Adipocyte (in vitro differentiated cells): ENCODE results near the gene DCAF7.

Experiments used
- DNase-seq: peaks from one replicate; pipeline ENCODE4 v3.0.0-alpha.2; 2015; ENCODE audit warnings: low read depth
- H3K27me3 ChIP-seq: replicated peaks from 2 replicates; pipeline ENCODE4 v1.7.0; 2013; ENCODE audit warnings: mild to moderate bottlenecking, low read length, moderate library complexity; ENCODE audit not compliant: control insufficient read depth, insufficient read depth
- H3K36me3 ChIP-seq: 2 replicates; pipeline ENCODE4 v1.7.0; 2013; ENCODE audit warnings: low read length, mild to moderate bottlenecking, moderate library complexity; ENCODE audit not compliant: control insufficient read depth, insufficient read depth, severe bottlenecking
- H3K4me1 ChIP-seq: 2 replicates; pipeline ENCODE4 v1.7.0; 2013; ENCODE audit warnings: mild to moderate bottlenecking, low read length, moderate library complexity; ENCODE audit not compliant: control insufficient read depth, insufficient read depth
- H3K4me3 ChIP-seq: 2 replicates; pipeline ENCODE4 v1.7.0; 2013; ENCODE audit warnings: mild to moderate bottlenecking, low read length, moderate library complexity
- H3K9ac ChIP-seq: 2 replicates; pipeline ENCODE4 v1.7.0; 2013; ENCODE audit warnings: mild to moderate bottlenecking, low read length, moderate library complexity
- H3K9me3 ChIP-seq: 2 replicates; pipeline ENCODE4 v1.7.0; 2013; ENCODE audit warnings: mild to moderate bottlenecking, low read length, moderate library complexity; ENCODE audit not compliant: control insufficient read depth

Gene DCAF7

DNA sequence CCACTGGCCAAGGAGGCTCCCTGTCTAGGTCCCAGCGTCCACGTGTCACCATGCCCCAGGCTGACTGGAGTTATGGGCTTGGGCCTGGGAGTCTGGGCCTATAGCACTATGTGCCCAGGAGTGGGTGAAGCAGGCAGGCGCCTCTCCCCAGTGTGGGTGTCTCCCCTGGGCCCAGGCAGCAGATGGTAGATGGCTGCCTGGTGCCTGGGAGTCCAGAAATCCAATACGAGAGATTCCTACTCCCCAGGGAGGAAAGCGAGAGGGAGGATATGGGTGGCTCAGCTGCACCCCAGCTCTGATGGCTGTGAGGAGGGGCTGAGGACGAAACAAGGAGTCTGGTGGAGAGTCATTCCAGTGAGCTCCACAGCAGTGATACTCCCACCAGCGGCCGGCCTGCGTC is 22.1 kb upstream of the DCAF7 start:
- peaks cover 9% of the 10 kb centered on the region for H3K4me1 ChIP-seq
- H3K9ac ChIP-seq = no peak overlapping the region
- no peaks in the 10 kb centered on the region for H3K36me3 ChIP-seq
- no peak for DNase-seq
- peaks cover 59% of the 10 kb centered on the region for H3K27me3 ChIP-seq
- H3K9me3 ChIP-seq = no peaks in the 10 kb centered on the region
- H3K4me3 ChIP-seq = no peak overlapping the region

DNA sequence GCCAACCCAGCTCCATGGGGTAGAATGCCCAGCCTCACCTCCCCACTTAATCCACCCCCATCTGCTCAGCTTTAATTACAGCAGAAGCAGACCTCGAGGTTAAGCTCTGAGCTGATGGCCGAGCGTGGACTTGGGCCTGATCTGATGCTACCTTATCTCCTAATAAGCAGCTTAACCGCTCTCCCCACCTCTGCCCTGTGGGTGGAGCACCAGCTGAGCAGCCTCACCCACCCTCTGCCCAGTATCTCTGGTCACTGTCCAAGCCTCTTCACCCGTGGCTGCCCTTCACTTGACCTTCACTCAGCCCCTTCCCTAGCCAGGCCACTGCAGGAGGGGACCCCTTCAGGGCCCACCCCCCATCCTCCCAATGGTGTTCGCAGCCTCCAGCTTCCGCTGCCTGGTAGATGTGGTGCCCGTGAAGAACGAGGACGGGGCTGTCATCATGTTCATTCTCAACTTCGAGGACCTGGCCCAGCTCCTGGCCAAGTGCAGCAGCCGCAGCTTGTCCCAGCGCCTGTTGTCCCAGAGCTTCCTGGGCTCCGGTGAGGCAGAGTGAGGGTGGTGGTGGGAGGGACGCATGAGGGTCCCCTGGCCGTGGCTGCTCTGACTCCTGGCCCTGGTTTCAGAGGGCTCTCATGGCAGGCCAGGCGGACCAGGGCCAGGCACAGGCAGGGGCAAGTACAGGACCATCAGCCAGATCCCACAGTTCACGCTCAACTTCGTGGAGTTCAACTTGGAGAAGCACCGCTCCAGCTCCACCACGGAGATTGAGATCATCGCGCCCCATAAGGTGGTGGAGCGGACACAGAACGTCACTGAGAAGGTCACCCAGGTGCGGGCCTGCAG is 20.3 kb upstream of the DCAF7 start:
- no peak for DNase-seq
- Histone ChIP-seq H3K36me3 (no peaks in the 10 kb centered on the region), H3K9ac (no peak overlapping the region), H3K9me3 (no peaks in the 10 kb centered on the region), H3K27me3 (peaks cover 55% of the 10 kb centered on the region), H3K4me1 (peaks cover 9% of the 10 kb centered on the region), H3K4me3 (no peak overlapping the region)

DNA sequence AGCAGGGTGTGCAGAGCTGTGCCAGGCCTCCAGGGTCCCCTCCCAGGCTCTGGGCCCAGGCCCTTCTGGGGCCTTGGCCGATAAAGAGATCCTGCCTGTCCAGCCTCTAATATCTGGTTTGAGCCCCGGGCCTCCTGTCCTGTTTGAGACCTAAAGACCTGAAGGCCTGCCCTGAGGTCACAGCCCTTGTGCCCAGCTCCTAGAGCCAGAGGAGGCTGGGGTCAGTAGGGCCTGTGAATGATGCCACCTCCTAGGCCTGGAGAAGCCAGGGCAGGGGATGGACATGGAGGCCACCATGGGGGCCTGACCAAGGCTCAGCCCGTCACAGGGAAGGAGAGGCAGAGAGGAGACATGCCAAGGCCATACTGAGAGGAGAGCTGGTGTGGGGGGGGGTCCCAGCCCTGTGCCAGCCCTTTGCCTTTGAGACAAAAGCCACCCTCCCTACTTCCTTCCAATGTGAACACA is 19.7 kb upstream of the DCAF7 start:
- H3K9ac ChIP-seq = no peak overlapping the region
- no peaks in the 10 kb centered on the region for H3K9me3 ChIP-seq
- no peak for DNase-seq
- no peaks in the 10 kb centered on the region for H3K36me3 ChIP-seq
- no peak overlapping the region for H3K4me3 ChIP-seq
- H3K4me1 ChIP-seq = peaks cover 9% of the 10 kb centered on the region
- H3K27me3 ChIP-seq = peaks cover 54% of the 10 kb centered on the region

DNA sequence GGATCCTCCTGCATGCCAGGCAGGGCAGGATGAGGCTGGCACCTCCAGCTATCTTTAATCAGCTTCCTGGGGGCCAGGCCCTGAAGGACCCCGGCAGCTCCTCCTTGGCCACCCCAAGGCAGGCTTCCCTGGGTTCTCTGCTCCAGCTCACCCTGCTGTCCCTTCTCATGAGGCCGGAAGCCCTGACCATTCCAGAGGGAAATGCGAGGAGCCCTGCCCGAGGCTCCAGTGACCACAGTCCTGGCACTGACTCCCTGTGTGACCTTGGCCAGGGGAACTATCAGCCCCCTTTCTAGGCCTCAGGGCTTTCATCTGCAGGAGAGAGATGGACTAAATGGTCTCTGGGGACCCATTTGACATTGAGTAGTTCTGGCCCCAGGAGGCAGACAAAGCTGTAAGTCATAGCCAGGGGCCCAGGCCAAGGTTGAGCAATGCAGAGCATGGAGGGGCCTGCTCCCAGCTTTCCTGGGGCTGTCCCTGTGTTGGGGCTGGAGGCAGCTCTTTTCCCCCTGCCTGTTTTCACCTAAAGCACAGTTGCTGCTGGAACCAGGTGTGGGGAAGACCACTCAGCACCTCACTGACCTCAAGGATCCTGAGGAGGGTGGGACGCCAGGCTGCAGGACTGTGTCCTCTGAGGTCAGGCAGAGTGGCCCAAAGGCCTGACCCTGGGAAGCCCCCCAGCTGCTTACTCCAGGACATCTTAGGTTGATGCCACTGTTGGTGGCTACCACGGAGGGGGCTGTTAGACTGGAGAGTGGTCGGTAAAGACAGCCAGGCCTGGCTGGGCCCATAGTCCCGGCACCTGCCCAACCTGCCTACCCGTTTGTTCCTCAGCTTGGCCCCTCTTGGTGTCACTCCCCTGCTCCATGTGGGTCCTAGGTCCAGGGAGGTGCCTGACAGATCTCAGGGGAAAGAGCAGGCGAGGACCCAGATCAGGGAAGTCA is 19.0 kb upstream of the DCAF7 start:
- Histone ChIP-seq H3K9me3 (no peaks in the 10 kb centered on the region), H3K4me1 (peaks cover 9% of the 10 kb centered on the region), H3K27me3 (peaks cover 51% of the 10 kb centered on the region), H3K9ac (no peak overlapping the region), H3K4me3 (no peak overlapping the region), H3K36me3 (no peaks in the 10 kb centered on the region)
- DNase-seq = no peak

DNA sequence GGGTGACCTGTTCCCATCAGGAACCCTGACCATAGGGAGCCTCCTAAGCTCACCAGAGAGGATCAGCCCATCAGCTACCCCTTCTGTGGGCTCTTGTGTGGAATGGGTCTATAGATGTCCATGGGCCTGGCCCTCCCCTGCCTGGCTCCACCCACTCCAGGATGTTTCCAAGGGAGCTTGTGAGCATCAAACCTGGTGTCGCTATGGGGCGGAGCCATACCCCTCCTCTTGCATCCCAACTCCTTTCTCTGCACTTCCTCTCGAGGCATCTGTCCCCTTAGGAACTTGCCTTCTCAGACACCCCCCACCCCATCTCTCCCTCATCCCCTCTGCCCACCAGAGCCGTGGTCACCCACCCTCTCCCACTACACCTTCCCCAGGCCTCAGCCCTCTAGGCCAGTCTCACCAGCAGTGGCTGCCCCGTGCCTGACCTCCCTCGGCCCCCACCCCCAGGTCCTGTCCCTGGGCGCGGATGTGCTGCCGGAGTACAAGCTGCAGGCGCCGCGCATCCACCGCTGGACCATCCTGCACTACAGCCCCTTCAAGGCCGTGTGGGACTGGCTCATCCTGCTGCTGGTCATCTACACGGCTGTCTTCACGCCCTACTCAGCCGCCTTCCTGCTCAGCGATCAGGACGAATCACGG is 16.7 kb upstream of the DCAF7 start:
- no peak for DNase-seq
- H3K9ac ChIP-seq = no peak overlapping the region
- no peaks in the 10 kb centered on the region for H3K9me3 ChIP-seq
- H3K4me3 ChIP-seq = no peak overlapping the region
- H3K4me1 ChIP-seq = peaks cover 9% of the 10 kb centered on the region
- no peaks in the 10 kb centered on the region for H3K36me3 ChIP-seq
- H3K27me3 ChIP-seq = peaks cover 47% of the 10 kb centered on the region

DNA sequence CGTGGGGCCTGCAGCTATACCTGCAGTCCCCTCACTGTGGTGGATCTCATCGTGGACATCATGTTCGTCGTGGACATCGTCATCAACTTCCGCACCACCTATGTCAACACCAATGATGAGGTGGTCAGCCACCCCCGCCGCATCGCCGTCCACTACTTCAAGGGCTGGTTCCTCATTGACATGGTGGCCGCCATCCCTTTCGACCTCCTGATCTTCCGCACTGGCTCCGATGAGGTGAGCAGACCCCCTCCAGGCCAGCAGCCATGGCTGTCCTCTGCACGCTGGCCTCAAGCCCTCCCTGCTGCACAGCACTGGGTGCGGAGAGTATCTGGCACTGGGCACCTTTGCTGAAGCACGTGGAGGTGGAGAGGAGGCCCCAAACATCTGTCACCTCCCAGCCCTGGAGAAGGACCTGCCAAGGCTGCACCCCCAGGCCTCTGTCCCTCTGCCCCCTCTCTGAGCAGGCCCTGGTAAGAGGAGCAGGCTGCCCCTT is 16.2 kb upstream of the DCAF7 start:
- H3K4me3 ChIP-seq = no peak overlapping the region
- H3K4me1 ChIP-seq = peaks cover 9% of the 10 kb centered on the region
- H3K27me3 ChIP-seq = peaks cover 53% of the 10 kb centered on the region
- no peaks in the 10 kb centered on the region for H3K9me3 ChIP-seq
- no peak for DNase-seq
- no peaks in the 10 kb centered on the region for H3K36me3 ChIP-seq
- H3K9ac ChIP-seq = no peak overlapping the region

DNA sequence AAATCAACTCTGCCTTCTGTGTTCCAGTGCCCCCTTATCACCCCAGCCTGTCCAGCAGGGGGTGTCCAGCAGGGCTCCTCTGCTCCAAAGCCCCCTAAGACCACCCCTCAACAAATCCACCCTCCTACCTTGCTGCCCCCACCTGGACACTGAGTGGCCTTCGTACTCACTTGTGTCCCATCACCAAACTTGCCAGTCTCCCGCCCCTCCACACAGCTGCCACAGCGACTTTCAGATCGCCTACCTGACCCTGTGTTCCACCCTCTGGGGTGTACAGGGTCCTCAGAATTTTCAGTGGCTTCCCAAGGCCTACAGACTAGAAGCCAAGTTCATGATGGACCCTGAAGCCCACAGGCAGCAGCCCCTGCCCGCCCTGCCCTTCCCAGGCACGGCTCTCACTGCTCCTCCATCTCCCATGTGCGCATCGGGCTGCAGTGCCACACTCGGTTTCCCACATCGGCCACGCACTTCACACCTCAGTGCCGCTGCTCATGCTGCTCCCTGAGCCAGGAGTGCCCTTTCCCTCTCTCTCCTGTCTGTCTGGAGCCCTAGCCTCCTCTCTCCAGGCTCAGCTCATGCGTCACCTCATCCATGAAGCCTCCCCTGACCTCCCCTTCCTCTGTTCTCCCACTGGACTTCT is 15.3 kb upstream of the DCAF7 start:
- Histone ChIP-seq H3K27me3 (peaks cover 61% of the 10 kb centered on the region), H3K4me1 (peaks cover 9% of the 10 kb centered on the region), H3K36me3 (no peaks in the 10 kb centered on the region), H3K9me3 (no peaks in the 10 kb centered on the region), H3K9ac (no peak overlapping the region), H3K4me3 (no peak overlapping the region)
- no peak for DNase-seq

DNA sequence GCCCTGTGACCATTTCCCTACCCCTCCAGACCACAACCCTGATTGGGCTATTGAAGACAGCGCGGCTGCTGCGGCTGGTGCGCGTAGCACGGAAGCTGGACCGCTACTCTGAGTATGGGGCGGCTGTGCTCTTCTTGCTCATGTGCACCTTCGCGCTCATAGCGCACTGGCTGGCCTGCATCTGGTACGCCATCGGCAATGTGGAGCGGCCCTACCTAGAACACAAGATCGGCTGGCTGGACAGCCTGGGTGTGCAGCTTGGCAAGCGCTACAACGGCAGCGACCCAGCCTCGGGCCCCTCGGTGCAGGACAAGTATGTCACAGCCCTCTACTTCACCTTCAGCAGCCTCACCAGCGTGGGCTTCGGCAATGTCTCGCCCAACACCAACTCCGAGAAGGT is 14.6 kb upstream of the DCAF7 start:
- DNase-seq = no peak
- no peak overlapping the region for H3K4me3 ChIP-seq
- no peaks in the 10 kb centered on the region for H3K36me3 ChIP-seq
- peaks cover 9% of the 10 kb centered on the region for H3K4me1 ChIP-seq
- peaks cover 67% of the 10 kb centered on the region for H3K27me3 ChIP-seq
- no peaks in the 10 kb centered on the region for H3K9me3 ChIP-seq
- no peak overlapping the region for H3K9ac ChIP-seq

DNA sequence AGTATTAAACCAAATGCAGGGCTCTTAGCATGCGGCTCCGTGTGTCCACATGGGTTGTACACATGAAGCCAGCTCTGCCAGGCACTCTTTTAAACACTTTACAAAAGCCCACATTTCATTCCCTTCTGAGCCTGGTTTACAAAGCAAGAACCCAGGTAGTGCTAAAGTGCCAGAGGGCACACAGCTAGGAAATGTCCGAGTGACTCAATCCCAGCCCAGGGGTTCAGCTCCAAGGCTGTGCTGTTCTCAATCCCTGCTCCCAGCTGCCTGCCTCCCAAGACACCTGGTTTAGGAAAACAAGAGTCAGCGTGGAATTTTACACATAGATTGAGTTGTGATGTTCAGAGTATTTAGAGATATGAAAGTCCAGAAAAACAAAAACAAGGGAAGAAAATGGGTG is 13.3 kb upstream of the DCAF7 start:
- Histone ChIP-seq H3K4me1 (no peaks in the 10 kb centered on the region), H3K27me3 (peaks cover 77% of the 10 kb centered on the region), H3K36me3 (no peaks in the 10 kb centered on the region), H3K4me3 (no peak overlapping the region), H3K9ac (no peak overlapping the region), H3K9me3 (no peaks in the 10 kb centered on the region)
- DNase-seq = no peak

DNA sequence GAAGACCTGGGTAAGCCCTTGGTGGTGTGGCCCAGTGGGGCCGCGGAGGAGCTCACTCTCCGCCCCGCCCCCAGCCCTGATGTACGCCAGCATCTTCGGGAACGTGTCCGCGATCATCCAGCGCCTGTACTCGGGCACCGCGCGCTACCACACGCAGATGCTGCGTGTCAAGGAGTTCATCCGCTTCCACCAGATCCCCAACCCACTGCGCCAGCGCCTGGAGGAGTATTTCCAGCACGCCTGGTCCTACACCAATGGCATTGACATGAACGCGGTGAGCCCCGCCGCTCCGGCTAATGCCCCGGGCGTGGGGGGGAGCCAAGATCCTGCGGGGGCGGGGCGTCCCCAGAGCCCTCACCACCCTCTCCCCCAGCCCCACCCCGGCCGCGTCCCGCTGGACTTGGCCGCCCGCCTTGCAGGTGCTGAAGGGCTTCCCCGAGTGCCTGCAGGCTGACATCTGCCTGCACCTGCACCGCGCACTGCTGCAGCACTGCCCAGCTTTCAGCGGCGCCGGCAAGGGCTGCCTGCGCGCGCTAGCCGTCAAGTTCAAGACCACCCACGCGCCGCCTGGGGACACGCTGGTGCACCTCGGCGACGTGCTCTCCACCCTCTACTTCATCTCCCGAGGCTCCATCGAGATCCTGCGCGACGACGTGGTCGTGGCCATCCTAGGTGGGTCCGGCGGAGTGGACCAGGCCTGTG is 12.1 kb upstream of the DCAF7 start:
- Histone ChIP-seq H3K27me3 (peaks cover 80% of the 10 kb centered on the region), H3K4me1 (no peaks in the 10 kb centered on the region), H3K4me3 (no peak overlapping the region), H3K9ac (no peak overlapping the region), H3K9me3 (no peaks in the 10 kb centered on the region), H3K36me3 (no peaks in the 10 kb centered on the region)
- DNase-seq = peak; percentile 20
